Activated T-helper 9 cell treated with anti-CD3 and anti-CD28 coated beads, Interleukin-2, amount 50 U/mL, for 16 hours (primary cell): Measurements from ENCODE around the gene DES.

Source experiments
- DNase-seq: peaks from one replicate; pipeline ENCODE4 v3.0.0-alpha.2; 2020; ENCODE audit warnings: low read depth

Gene DES

GRCh38 chr2:219472629-219473187, 54.5 kb downstream of the DES start:
- no peak for DNase-seq

- DNase-seq = no peak
Measured at GRCh38 chr2:219473511-219473910, 55.3 kb downstream of the DES start.

- DNase-seq = no peak
Measured at GRCh38 chr2:219474285-219475060, 56.3 kb downstream of the DES start.

DNA sequence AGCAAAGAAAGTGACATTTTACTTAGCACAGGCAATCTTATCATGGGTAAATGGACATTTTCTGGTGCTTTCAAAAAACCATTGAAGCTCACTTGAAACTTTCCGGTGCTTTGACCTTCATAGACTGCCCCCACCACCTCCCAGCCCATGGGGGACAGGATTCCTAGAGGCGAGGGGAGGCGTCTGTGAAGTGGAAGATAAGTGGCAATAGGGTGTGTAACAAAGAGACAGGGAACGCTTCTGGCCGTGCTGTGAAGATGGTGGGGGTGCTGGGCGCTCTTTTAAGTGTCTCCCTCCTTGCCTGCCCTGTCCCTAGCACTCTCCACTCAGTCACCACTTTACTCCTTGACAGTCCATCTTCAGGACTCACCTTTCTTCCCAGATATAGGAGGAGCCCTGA, 57.1 kb downstream of the DES start:
- no peak for DNase-seq

DNA sequence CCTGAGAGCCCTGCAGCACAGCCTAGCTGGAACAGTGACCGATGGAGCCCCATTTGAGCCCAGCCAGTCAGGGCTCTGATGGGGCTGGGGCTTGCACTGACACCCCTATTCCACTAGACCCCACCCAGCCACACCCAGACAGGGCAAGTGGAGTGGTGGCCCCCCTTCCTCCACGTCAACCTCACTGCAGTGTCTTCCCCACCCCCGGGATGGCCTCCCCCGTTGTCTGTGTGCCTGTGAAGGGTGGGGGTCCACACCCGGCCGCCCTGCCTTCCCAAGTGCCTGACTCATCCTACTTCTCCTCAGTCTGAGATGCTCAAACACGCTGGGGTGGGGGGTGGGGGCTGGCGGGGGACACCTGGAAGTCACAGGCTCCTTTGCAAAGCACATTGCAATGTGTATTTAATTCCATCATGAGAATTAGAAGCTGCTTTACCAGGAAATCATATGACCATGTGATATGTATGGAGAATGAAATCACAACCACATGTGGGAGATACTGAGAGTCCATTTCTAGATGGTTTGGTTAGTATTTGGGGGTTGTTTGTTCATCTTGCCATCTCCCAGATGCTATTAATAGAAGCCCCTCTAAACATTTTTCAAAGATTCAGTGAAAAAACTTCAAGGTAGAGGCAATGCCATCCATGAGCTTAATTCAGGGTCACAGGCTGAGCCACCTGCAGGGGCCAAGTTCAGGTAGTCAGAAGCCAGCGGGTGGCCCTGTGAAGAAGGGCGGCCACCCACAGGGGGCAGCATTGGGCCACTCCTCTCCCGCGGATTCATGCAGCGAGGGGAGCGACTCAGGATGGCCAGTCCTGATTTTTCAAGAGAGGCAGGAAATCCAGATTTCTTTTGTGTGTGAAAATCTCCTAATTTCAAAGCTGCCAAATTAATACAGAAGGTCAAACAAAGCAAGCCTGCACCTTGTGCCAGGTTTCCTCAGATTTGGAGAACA, 57.8 kb downstream of the DES start:
- peak; percentile 35 for DNase-seq
